Small intestine (tissue), 7 donors: ENCODE data around the gene GRHL3. TPM values are rescaled to one million over a fixed set of nuclear protein-coding genes. Genes with fewer than 3 reads are reported as not detected.
A peak's percentile ranks its signal among the peaks of the same experiment; 100 is the strongest.
"Not testable (repeated sequence)": the region's sequence is repeated elsewhere in the genome, so short reads cannot be mapped to it uniquely, and the experiment has no call there.

Source experiments
- DNase-seq, 2 donors: peaks; one replicate each; pipeline versions ENCODE4 v3.0.0 to v3.0.0-alpha.2; 2013
- FAIRE-seq: peaks from 2 replicates; lab custom pipeline; 2012; peaks lifted over from hg19 to GRCh38; lab: Jason Lieb, UNC
- H3K27ac ChIP-seq, 3 donors: one replicate each; pipeline ENCODE4 v1.5.1; 2013; ENCODE audit warnings: low read length in 2 of 3, mild to moderate bottlenecking in 2 of 3, control low read depth in 1 of 3, inconsistent platforms in 1 of 3, low read depth in 1 of 3, moderate library complexity in 1 of 3
- H3K27me3 ChIP-seq, 3 donors: one replicate each; pipeline ENCODE4 v1.6.1; 2013; ENCODE audit warnings: low read length in 3 of 3, inconsistent platforms in 1 of 3; ENCODE audit not compliant: control insufficient read depth in 3 of 3, insufficient read depth in 3 of 3
- H3K36me3 ChIP-seq, 3 donors: one replicate each; pipeline ENCODE4 v1.6.1; 2013; ENCODE audit warnings: low read length in 3 of 3, inconsistent platforms in 1 of 3, low read depth in 1 of 3, mild to moderate bottlenecking in 1 of 3, moderate library complexity in 1 of 3; ENCODE audit not compliant: control insufficient read depth in 3 of 3, insufficient read depth in 2 of 3
- H3K4me1 ChIP-seq, 3 donors: one replicate each; pipeline ENCODE4 v1.6.1; 2013; ENCODE audit warnings: low read length in 2 of 3, inconsistent platforms in 1 of 3, low read depth in 1 of 3, mild to moderate bottlenecking in 1 of 3, moderate library complexity in 1 of 3; ENCODE audit not compliant: control insufficient read depth in 3 of 3, insufficient read depth in 2 of 3
- H3K4me3 ChIP-seq, 3 donors: one replicate each; pipeline ENCODE4 v1.5.1; 2013; ENCODE audit warnings: low read length in 3 of 3, control low read depth in 1 of 3, inconsistent platforms in 1 of 3, low read depth in 1 of 3, mild to moderate bottlenecking in 1 of 3, moderate library complexity in 1 of 3
- H3K9me3 ChIP-seq, 2 donors: one replicate each; pipeline ENCODE4 v1.6.1; 2013; ENCODE audit warnings: low read depth in 1 of 2, low read length in 1 of 2; ENCODE audit not compliant: control insufficient read depth in 2 of 2, insufficient read depth in 1 of 2
- WGBS, 3 donors: extraction: QIAGEN DNeasy Blood & Tissue Kit; methylation state at CpG; one replicate each; pipeline ENCODE4 v1.1.7; 2013; 5-methylcytosine and 5-hydroxymethylcytosine counted together
- polyA plus RNA-seq, 4 donors: library from polyadenylated mRNA; stranded (reverse) in 3 of 4; unstranded in 1 of 4; fragments of 200-250 nt in 3 of 4; fragments of 120-200 nt in 1 of 4; gene quantifications; one replicate each; pipeline versions ENCODE4 v1.2.1 to v1.2.3, GENCODE V29; 2013
- donor health status: healthy with polysubstance abuse.
- donor health status: control.
- donor health status: control.
- donor health status: Bipolar disorder and iron deficiency.
- donor health status: healthy.

The GRHL3 gene
- polyA plus RNA-seq, 4 donors: 0.28 to 0.67 (median 0.31) TPM; not detected in 1

- Histone ChIP-seq H3K4me1 (peaks cover 0 to 4% (median 2%) of the 10 kb centered on the region in 3 donors), H3K9me3 (no peaks in the 10 kb centered on the region), H3K36me3 (no peaks in the 10 kb centered on the region), H3K27me3 (peaks cover 0 to 3% (median 0%) of the 10 kb centered on the region in 3 donors), H3K27ac (no peak overlapping the region), H3K4me3 (no peak overlapping the region)
- no peak for FAIRE-seq
- no peak for DNase-seq
- 66 to 81% (median 70%) methylated on average over 5 of the region's 5 CpGs for WGBS, 3 donors
These were observed 39.4 kb upstream of the GRHL3 start for GRCh38 chr1:24279590-24280232.

GRCh38 chr1:24281591-24281990, 37.6 kb upstream of the GRHL3 start:
- no peak for DNase-seq
- H3K4me1 ChIP-seq: peaks cover 0 to 4% (median 2%) of the 10 kb centered on the region in 3 donors
- no peaks in the 10 kb centered on the region for H3K9me3 ChIP-seq
- no peak for FAIRE-seq
- H3K27ac ChIP-seq: no peak overlapping the region
- H3K4me3 ChIP-seq: no peak overlapping the region
- 91 to 100% (median 91%) methylated on average over 2 of the region's 2 CpGs for WGBS, 3 donors
- H3K36me3 ChIP-seq: no peaks in the 10 kb centered on the region
- H3K27me3 ChIP-seq: no peaks in the 10 kb centered on the region

GRCh38 chr1:24282491-24282890, 36.7 kb upstream of the GRHL3 start:
- Histone ChIP-seq H3K27ac (no peak overlapping the region), H3K9me3 (no peaks in the 10 kb centered on the region), H3K4me3 (no peak overlapping the region), H3K27me3 (no peaks in the 10 kb centered on the region), H3K36me3 (no peaks in the 10 kb centered on the region), H3K4me1 (no peaks in the 10 kb centered on the region)
- no peak for DNase-seq
- no peak for FAIRE-seq
- WGBS, 3 donors: 88 to 100% (median 89%) methylated on average over 1 of the region's 1 CpG

GRCh38 chr1:24283326-24284155, 35.6 kb upstream of the GRHL3 start:
- WGBS, 3 donors: 32 to 56% (median 51%) methylated on average over 10 of the region's 10 CpGs
- no peak overlapping the region for H3K4me3 ChIP-seq
- H3K27me3 ChIP-seq: no peaks in the 10 kb centered on the region
- no peaks in the 10 kb centered on the region for H3K9me3 ChIP-seq
- no peak for FAIRE-seq
- H3K27ac ChIP-seq: no peak overlapping the region
- no peaks in the 10 kb centered on the region for H3K4me1 ChIP-seq
- no peaks in the 10 kb centered on the region for H3K36me3 ChIP-seq
- peak in 1 of 2 donors; percentile 31 for DNase-seq

GRCh38 chr1:24284156-24284471, 35.0 kb upstream of the GRHL3 start:
- DNase-seq (no peak), FAIRE-seq (no peak)
- WGBS, 3 donors: 88 to 91% (median 89%) methylated on average over 8 of the region's 8 CpGs
- no peaks in the 10 kb centered on the region for H3K27me3 ChIP-seq
- no peak overlapping the region for H3K27ac ChIP-seq
- no peaks in the 10 kb centered on the region for H3K4me1 ChIP-seq
- H3K4me3 ChIP-seq: no peak overlapping the region
- H3K9me3 ChIP-seq: no peaks in the 10 kb centered on the region
- H3K36me3 ChIP-seq: no peaks in the 10 kb centered on the region

GRCh38 chr1:24285231-24285630, 33.9 kb upstream of the GRHL3 start:
- FAIRE-seq: no peak
- no peak for DNase-seq
- Histone ChIP-seq H3K27ac (no peak overlapping the region), H3K4me3 (no peak overlapping the region), H3K9me3 (no peaks in the 10 kb centered on the region), H3K4me1 (peaks cover 0 to 5% (median 0%) of the 10 kb centered on the region in 3 donors), H3K36me3 (no peaks in the 10 kb centered on the region), H3K27me3 (no peaks in the 10 kb centered on the region)
- 94 to 95% (median 94%) methylated on average over 13 of the region's 13 CpGs for WGBS, 3 donors

GRCh38 chr1:24286246-24287010, 32.7 kb upstream of the GRHL3 start:
- FAIRE-seq (no peak), DNase-seq (no peak)
- Histone ChIP-seq H3K9me3 (no peaks in the 10 kb centered on the region), H3K4me1 (peaks cover 0 to 5% (median 0%) of the 10 kb centered on the region in 3 donors), H3K4me3 (no peak overlapping the region), H3K27me3 (no peaks in the 10 kb centered on the region), H3K27ac (no peak overlapping the region), H3K36me3 (no peaks in the 10 kb centered on the region)
- WGBS, 3 donors: 86% methylated on average over 11 of the region's 11 CpGs

- not testable (repeated sequence) for H3K4me3 ChIP-seq, H3K27ac ChIP-seq, H3K27me3 ChIP-seq, FAIRE-seq, H3K9me3 ChIP-seq, H3K4me1 ChIP-seq, H3K36me3 ChIP-seq, DNase-seq
- WGBS, 3 donors: 88 to 98% (median 89%) methylated on average over 6 of the region's 6 CpGs
These were observed 31.4 kb upstream of the GRHL3 start for GRCh38 chr1:24287779-24288178.
